ENCODE results near the gene VAPA.

VAPA gene

GRCh38 chr18:9984080-9984479 is 70.3 kb downstream of the VAPA start:
- DNase-seq = no peak

GRCh38 chr18:9985641-9986040 is 71.8 kb downstream of the VAPA start:
- DNase-seq = no peak

GRCh38 chr18:9986156-9986930 is 72.5 kb downstream of the VAPA start:
- no peak for DNase-seq

- no peak for DNase-seq
Observed at GRCh38 chr18:9987345-9987744, 73.5 kb downstream of the VAPA start.

GRCh38 chr18:9987931-9988330 is 74.1 kb downstream of the VAPA start:
- no peak for DNase-seq

- no peak for DNase-seq
Observed at GRCh38 chr18:9988665-9989064, 74.8 kb downstream of the VAPA start.

- no peak for DNase-seq
Observed at GRCh38 chr18:9989481-9989880, 75.7 kb downstream of the VAPA start.

- DNase-seq = no peak
Observed at GRCh38 chr18:9991011-9992000, 77.5 kb downstream of the VAPA start.

- no peak for DNase-seq
Observed at GRCh38 chr18:9992300-9992972, 78.6 kb downstream of the VAPA start.

GRCh38 chr18:9992973-9993520 is 79.2 kb downstream of the VAPA start:
- DNase-seq = no peak

- DNase-seq = no peak
Observed at GRCh38 chr18:9993521-9994025, 79.8 kb downstream of the VAPA start.

GRCh38 chr18:9994026-9994570 is 80.3 kb downstream of the VAPA start:
- DNase-seq = no peak

- no peak for DNase-seq
Observed at GRCh38 chr18:9994701-9995235, 81.0 kb downstream of the VAPA start.

- no peak for DNase-seq
Observed at GRCh38 chr18:9995631-9996030, 81.8 kb downstream of the VAPA start.

GRCh38 chr18:9996094-9996493 is 82.3 kb downstream of the VAPA start:
- no peak for DNase-seq

GRCh38 chr18:9997711-9998110 is 83.9 kb downstream of the VAPA start:
- DNase-seq = no peak

- no peak for DNase-seq
Observed at GRCh38 chr18:9998330-9998729, 84.5 kb downstream of the VAPA start.

GRCh38 chr18:10002280-10002679 is 88.5 kb downstream of the VAPA start:
- DNase-seq = no peak

- no peak for DNase-seq
Observed at GRCh38 chr18:10003281-10003680, 89.5 kb downstream of the VAPA start.

- DNase-seq = no peak
Observed at GRCh38 chr18:10003866-10004265, 90.0 kb downstream of the VAPA start.

GRCh38 chr18:10006311-10006893 is 92.6 kb downstream of the VAPA start:
- DNase-seq = no peak
